ENCODE data around the gene MYRFL.

MYRFL gene

GRCh38 chr12:69881771-69882170 lies 56.7 kb downstream of the MYRFL start:
- Histone ChIP-seq H3K9me3 (ENCODE audit: insufficient read depth, low read depth, low read length) (no peaks in the 10 kb centered on the region), H3K4me3 (ENCODE audit: low read length, poor library complexity, severe bottlenecking) (no peak overlapping the region), H3F3A (ENCODE audit: low read depth) (no peaks in the 10 kb centered on the region), H4K20me1 (ENCODE audit: insufficient read depth, low read length, poor library complexity, severe bottlenecking) (no peaks in the 10 kb centered on the region), H3K4me1 (ENCODE audit: insufficient read depth, low read length, poor library complexity, severe bottlenecking) (no peaks in the 10 kb centered on the region), H2AFZ (ENCODE audit: low read length) (no peak overlapping the region), H3K36me3 (ENCODE audit: insufficient read depth, low read length) (no peaks in the 10 kb centered on the region), H3K27me3 (ENCODE audit: insufficient read depth, low read length, poor library complexity, severe bottlenecking) (no peaks in the 10 kb centered on the region), H3K9ac (ENCODE audit: low read depth, low read length, poor library complexity, severe bottlenecking) (no peak overlapping the region), H3K4me2 (ENCODE audit: low read depth, low read length, poor library complexity, severe bottlenecking) (no peak overlapping the region), H3K79me2 (ENCODE audit: insufficient read depth, low read length) (no peaks in the 10 kb centered on the region), H3K9me2 (replicated peaks; ENCODE audit: low read depth, low read length) (no peaks in the 10 kb centered on the region)
- no peak for TF ChIP-seq EZH2phosphoT487 (IDR thresholded peaks at IDR 0.05; ENCODE audit: borderline replicate concordance)
- TF ChIP-seq, protein P1, sequence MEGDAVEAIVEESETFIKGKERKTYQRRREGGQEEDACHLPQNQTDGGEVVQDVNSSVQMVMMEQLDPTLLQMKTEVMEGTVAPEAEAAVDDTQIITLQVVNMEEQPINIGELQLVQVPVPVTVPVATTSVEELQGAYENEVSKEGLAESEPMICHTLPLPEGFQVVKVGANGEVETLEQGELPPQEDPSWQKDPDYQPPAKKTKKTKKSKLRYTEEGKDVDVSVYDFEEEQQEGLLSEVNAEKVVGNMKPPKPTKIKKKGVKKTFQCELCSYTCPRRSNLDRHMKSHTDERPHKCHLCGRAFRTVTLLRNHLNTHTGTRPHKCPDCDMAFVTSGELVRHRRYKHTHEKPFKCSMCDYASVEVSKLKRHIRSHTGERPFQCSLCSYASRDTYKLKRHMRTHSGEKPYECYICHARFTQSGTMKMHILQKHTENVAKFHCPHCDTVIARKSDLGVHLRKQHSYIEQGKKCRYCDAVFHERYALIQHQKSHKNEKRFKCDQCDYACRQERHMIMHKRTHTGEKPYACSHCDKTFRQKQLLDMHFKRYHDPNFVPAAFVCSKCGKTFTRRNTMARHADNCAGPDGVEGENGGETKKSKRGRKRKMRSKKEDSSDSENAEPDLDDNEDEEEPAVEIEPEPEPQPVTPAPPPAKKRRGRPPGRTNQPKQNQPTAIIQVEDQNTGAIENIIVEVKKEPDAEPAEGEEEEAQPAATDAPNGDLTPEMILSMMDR (conservative IDR thresholded peaks at IDR 0.05; ENCODE audit: low read length) = no peak

DNA sequence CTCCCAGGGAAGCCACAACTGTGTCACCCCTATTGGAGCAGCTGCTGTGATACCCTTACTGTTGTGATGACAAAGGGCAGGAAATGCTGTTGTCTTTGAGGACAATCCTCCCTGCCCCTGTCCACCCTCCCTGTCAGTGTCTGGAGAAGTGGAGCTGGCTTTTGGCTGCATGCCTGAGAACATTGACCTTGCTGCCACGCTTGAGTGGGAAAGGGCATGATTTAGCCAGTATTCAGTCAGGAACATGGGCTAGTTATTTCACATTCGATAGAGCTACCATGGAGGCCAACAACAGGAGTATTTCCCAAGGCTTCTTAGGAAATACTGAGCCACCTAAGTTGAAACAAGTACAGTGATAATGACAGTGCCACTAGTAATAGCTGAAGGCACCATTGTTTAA lies 59.4 kb downstream of the MYRFL start:
- H3K27me3 ChIP-seq (ENCODE audit: insufficient read depth, low read length, poor library complexity, severe bottlenecking) = no peaks in the 10 kb centered on the region
- no peak overlapping the region for H3K9ac ChIP-seq (ENCODE audit: low read depth, low read length, poor library complexity, severe bottlenecking)
- no peaks in the 10 kb centered on the region for H3K4me1 ChIP-seq (ENCODE audit: insufficient read depth, low read length, poor library complexity, severe bottlenecking)
- H3K36me3 ChIP-seq (ENCODE audit: insufficient read depth, low read length) = no peaks in the 10 kb centered on the region
- no peak overlapping the region for H3K4me3 ChIP-seq (ENCODE audit: low read length, poor library complexity, severe bottlenecking)
- H3F3A ChIP-seq (ENCODE audit: low read depth) = no peaks in the 10 kb centered on the region
- H4K20me1 ChIP-seq (ENCODE audit: insufficient read depth, low read length, poor library complexity, severe bottlenecking) = no peaks in the 10 kb centered on the region
- H3K4me2 ChIP-seq (ENCODE audit: low read depth, low read length, poor library complexity, severe bottlenecking) = no peak overlapping the region
- H3K9me3 ChIP-seq (ENCODE audit: insufficient read depth, low read depth, low read length) = no peaks in the 10 kb centered on the region
- no peaks in the 10 kb centered on the region for H3K9me2 ChIP-seq (replicated peaks; ENCODE audit: low read depth, low read length)
- no peak overlapping the region for H2AFZ ChIP-seq (ENCODE audit: low read length)
- H3K79me2 ChIP-seq (ENCODE audit: insufficient read depth, low read length) = no peaks in the 10 kb centered on the region
- TF ChIP-seq, protein P1 (conservative IDR thresholded peaks at IDR 0.05; ENCODE audit: low read length) = no peak
- TF ChIP-seq EZH2phosphoT487 (IDR thresholded peaks at IDR 0.05; ENCODE audit: borderline replicate concordance) = no peak

DNA sequence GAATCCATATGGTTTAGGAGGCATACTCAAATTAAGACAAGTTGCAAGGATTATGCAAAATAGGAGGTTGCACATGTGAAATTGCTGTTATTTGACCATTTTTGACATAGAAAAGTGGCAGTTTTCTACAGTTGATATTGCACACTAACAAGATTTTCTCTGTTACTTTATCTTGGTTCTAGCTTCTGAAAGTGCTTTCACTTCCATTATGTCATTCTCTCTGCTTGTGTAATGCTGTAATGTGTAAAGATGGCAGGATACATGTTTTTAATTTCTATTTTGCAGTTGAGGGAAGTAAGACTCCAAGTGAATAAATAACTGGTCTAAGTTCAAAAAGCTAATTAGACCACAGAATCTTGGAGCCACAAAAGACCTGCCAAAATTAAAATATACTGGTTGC lies 60.6 kb downstream of the MYRFL start:
- Histone ChIP-seq H4K20me1 (ENCODE audit: insufficient read depth, low read length, poor library complexity, severe bottlenecking) (no peaks in the 10 kb centered on the region), H3F3A (ENCODE audit: low read depth) (no peaks in the 10 kb centered on the region), H3K9me2 (replicated peaks; ENCODE audit: low read depth, low read length) (no peaks in the 10 kb centered on the region), H3K4me1 (ENCODE audit: insufficient read depth, low read length, poor library complexity, severe bottlenecking) (no peaks in the 10 kb centered on the region), H3K27me3 (ENCODE audit: insufficient read depth, low read length, poor library complexity, severe bottlenecking) (no peaks in the 10 kb centered on the region), H3K4me3 (ENCODE audit: low read length, poor library complexity, severe bottlenecking) (no peak overlapping the region), H3K79me2 (ENCODE audit: insufficient read depth, low read length) (no peaks in the 10 kb centered on the region), H2AFZ (ENCODE audit: low read length) (peak overlapping the region; percentile 13; the same call in 1 of the 2 replicates), H3K36me3 (ENCODE audit: insufficient read depth, low read length) (no peaks in the 10 kb centered on the region), H3K4me2 (ENCODE audit: low read depth, low read length, poor library complexity, severe bottlenecking) (no peak overlapping the region), H3K9ac (ENCODE audit: low read depth, low read length, poor library complexity, severe bottlenecking) (no peak overlapping the region), H3K9me3 (ENCODE audit: insufficient read depth, low read depth, low read length) (no peaks in the 10 kb centered on the region)
- TF ChIP-seq, protein P1 (conservative IDR thresholded peaks at IDR 0.05; ENCODE audit: low read length) = no peak
- TF ChIP-seq EZH2phosphoT487 (IDR thresholded peaks at IDR 0.05; ENCODE audit: borderline replicate concordance) = no peak
